OCI-M2 (cell line): ENCODE measurements around the gene TRMT6.

ENCODE experiments used
- DNase-seq: peaks from one replicate; lab custom pipeline; 2025; ENCODE audit not compliant: unreplicated experiment; lab: John Stamatoyannopoulos, UW

The TRMT6 gene

GRCh38 chr20:5967469-5967868 lies 17.1 kb upstream of the TRMT6 start:
- DNase-seq, result no peak

- no peak for DNase-seq
Observed at GRCh38 chr20:5949943-5950270, 426 bp downstream of the TRMT6 start.

GRCh38 chr20:5947276-5947675 lies 3.1 kb downstream of the TRMT6 start:
- DNase-seq, result no peak

GRCh38 chr20:5945963-5946362 lies 4.4 kb downstream of the TRMT6 start:
- no peak for DNase-seq

- DNase-seq, result no peak
Observed at GRCh38 chr20:5938456-5939029, 11.8 kb downstream of the TRMT6 start.

GRCh38 chr20:5936238-5936637 lies 14.1 kb downstream of the TRMT6 start:
- DNase-seq, result no peak

- DNase-seq, result no peak
Observed at GRCh38 chr20:5935384-5935783, 14.9 kb downstream of the TRMT6 start.

GRCh38 chr20:5933802-5934436 lies 16.4 kb downstream of the TRMT6 start:
- peak; percentile 13 for DNase-seq

- no peak for DNase-seq
Observed at GRCh38 chr20:5932796-5933195, 17.5 kb downstream of the TRMT6 start.

GRCh38 chr20:5931411-5931810 lies 18.9 kb downstream of the TRMT6 start:
- DNase-seq, result no peak

GRCh38 chr20:5928836-5929715 lies 21.3 kb downstream of the TRMT6 start:
- no peak for DNase-seq

GRCh38 chr20:5927749-5928462 lies 22.4 kb downstream of the TRMT6 start:
- DNase-seq, result no peak

GRCh38 chr20:5925551-5925950 lies 24.8 kb downstream of the TRMT6 start:
- no peak for DNase-seq

GRCh38 chr20:5923493-5923892 lies 26.8 kb downstream of the TRMT6 start:
- DNase-seq, result no peak

- no peak for DNase-seq
Observed at GRCh38 chr20:5920581-5920980, 29.8 kb downstream of the TRMT6 start.

GRCh38 chr20:5919626-5920544 lies 30.4 kb downstream of the TRMT6 start:
- no peak for DNase-seq

- DNase-seq, result no peak
Observed at GRCh38 chr20:5918856-5919625, 31.3 kb downstream of the TRMT6 start.

- no peak for DNase-seq
Observed at GRCh38 chr20:5914859-5915258, 35.5 kb downstream of the TRMT6 start.

GRCh38 chr20:5913166-5913565 lies 37.2 kb downstream of the TRMT6 start:
- no peak for DNase-seq

GRCh38 chr20:5910186-5910585 lies 40.1 kb downstream of the TRMT6 start:
- no peak for DNase-seq
